ENCODE measurements around the gene RHOJ.

- no peak for TF ChIP-seq CTCF (conservative IDR thresholded peaks at IDR 0.05; ENCODE audit: low read depth in 2 of 2)
- TF ChIP-seq EZH2phosphoT487 (IDR thresholded peaks at IDR 0.05; ENCODE audit: unreplicated experiment): no peak
- no peak for TF ChIP-seq REST (IDR thresholded peaks at IDR 0.05; ENCODE audit: unreplicated experiment)
- no peak for TF ChIP-seq STAT1 (IDR thresholded peaks at IDR 0.05; ENCODE audit: unreplicated experiment)
- TF ChIP-seq EZH2 (IDR thresholded peaks at IDR 0.05; ENCODE audit: low read depth, unreplicated experiment): no peak
- no peak for TF ChIP-seq JUNB (IDR thresholded peaks at IDR 0.05; ENCODE audit: unreplicated experiment)
- no peak for TF ChIP-seq CREB1 (CRISPR knock-in tag; IDR thresholded peaks at IDR 0.05; ENCODE audit: low read depth)
- no peak for TF ChIP-seq POLR2AphosphoS5 (IDR thresholded peaks at IDR 0.05; ENCODE audit: low read depth)
- no peak for TF ChIP-seq ETS1 (IDR thresholded peaks at IDR 0.05)
- no peak for TF ChIP-seq NANOG (IDR thresholded peaks at IDR 0.05; ENCODE audit: borderline replicate concordance)
- TF ChIP-seq ZNF331 (CRISPR knock-in tag; IDR thresholded peaks at IDR 0.05; ENCODE audit: low read depth): no peak
- TF ChIP-seq ZNF114 (CRISPR knock-in tag; IDR thresholded peaks at IDR 0.05): no peak
These were observed 13.0 kb upstream of the RHOJ start for GRCh38 chr14:63191211-63191610.
